ENCODE measurements around the gene VAMP8.
"Not testable (repeated sequence)": the region's sequence is repeated elsewhere in the genome, so short reads cannot be mapped to it uniquely, and the experiment has no call there.

Gene VAMP8

GRCh38 chr2:85577386-85578242, at the start of gene VAMP8:
Gene VAMP8, plus strand, starts transcription at chr2:85577586. Its CDS starts 61 bp downstream, at chr2:85577647.
- peak; percentile 78 for DNase-seq

GRCh38 chr2:85527787-85528186, 49.6 kb upstream of the VAMP8 start:
- DNase-seq = no peak

GRCh38 chr2:85528355-85528754, 49.0 kb upstream of the VAMP8 start:
- no peak for DNase-seq

GRCh38 chr2:85529809-85530208, 47.6 kb upstream of the VAMP8 start:
- no peak for DNase-seq

- DNase-seq = no peak
Observed at GRCh38 chr2:85531589-85531988, 45.8 kb upstream of the VAMP8 start.

GRCh38 chr2:85534099-85534498, 43.3 kb upstream of the VAMP8 start:
- DNase-seq = no peak

GRCh38 chr2:85534881-85535280, 42.5 kb upstream of the VAMP8 start:
- DNase-seq = no peak

- no peak for DNase-seq
Observed at GRCh38 chr2:85536479-85536878, 40.9 kb upstream of the VAMP8 start.

- DNase-seq = peak; percentile 59
Observed at GRCh38 chr2:85537600-85538506, 39.5 kb upstream of the VAMP8 start.

GRCh38 chr2:85538507-85539360, 38.7 kb upstream of the VAMP8 start, which contains the start of gene MAT2A:
Gene MAT2A, plus strand, starts transcription at chr2:85539168. Its CDS starts 120 bp downstream, at chr2:85539288.
- DNase-seq = peak; percentile 94

- DNase-seq = peak; percentile 83
Observed at GRCh38 chr2:85539361-85540132, 37.8 kb upstream of the VAMP8 start.

- DNase-seq = no peak
Observed at GRCh38 chr2:85540133-85540648, 37.2 kb upstream of the VAMP8 start.

GRCh38 chr2:85541262-85541661, 36.1 kb upstream of the VAMP8 start:
- no peak for DNase-seq

GRCh38 chr2:85541753-85542457, 35.5 kb upstream of the VAMP8 start:
- DNase-seq = no peak

GRCh38 chr2:85542777-85543176, 34.6 kb upstream of the VAMP8 start:
- no peak for DNase-seq

GRCh38 chr2:85544254-85544691, 33.1 kb upstream of the VAMP8 start:
- not testable (repeated sequence) for DNase-seq

GRCh38 chr2:85544915-85545779, 32.2 kb upstream of the VAMP8 start:
- DNase-seq = not testable (repeated sequence)

GRCh38 chr2:85545780-85546240, 31.6 kb upstream of the VAMP8 start:
- no peak for DNase-seq

- no peak for DNase-seq
Observed at GRCh38 chr2:85547089-85547858, 30.1 kb upstream of the VAMP8 start.
